Uterus (tissue), 2 donors: ENCODE data around the gene RALGPS1.

ENCODE experiments used
- CTCF ChIP-seq, 4 experiments: fragments of 200-600 bp in 2 of 4; fragments of 450-650 bp in 2 of 4; sonication (generic) in 2 of 4; IDR thresholded peaks; one replicate each; pipeline ENCODE4 v1.5.1; 2016 to 2019; ENCODE audit warnings: antibody characterized with exemption in 4 of 4, mild to moderate bottlenecking in 2 of 4, moderate library complexity in 1 of 4
- POLR2A ChIP-seq, 2 donors: fragments of 450-650 bp; IDR thresholded peaks; one replicate each; pipeline ENCODE4 v1.6.1; 2016; ENCODE audit warnings: antibody characterized with exemption in 2 of 2, mild to moderate bottlenecking in 1 of 2, moderate library complexity in 1 of 2

DNA sequence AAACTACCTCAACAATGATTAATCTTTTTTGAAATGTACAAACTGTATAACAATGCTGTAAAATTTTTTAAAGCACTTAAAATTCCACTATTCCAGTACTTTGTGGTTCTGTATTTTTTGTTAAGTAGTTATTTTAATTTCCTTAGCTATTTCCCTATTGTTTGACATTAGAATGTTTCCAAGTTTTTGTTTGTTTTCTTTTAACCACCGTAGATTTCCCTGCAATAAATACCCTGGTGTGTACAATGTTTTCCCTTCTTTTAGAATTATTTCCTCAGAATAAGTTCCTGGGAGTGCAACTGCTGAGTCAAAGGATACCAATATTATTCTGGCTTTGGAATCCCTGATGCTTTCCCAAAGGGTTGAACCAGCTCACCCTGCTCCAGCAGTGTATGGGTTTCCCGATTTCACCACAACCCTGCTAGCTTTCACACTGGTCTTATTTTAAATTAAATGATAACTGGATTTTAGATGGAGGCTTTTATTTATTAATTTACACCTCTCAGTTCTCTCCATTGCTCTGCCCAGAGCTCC lies 228.4 kb downstream of the RALGPS1 start:
- no peak for TF ChIP-seq CTCF (IDR thresholded peaks at IDR 0.05)
- TF ChIP-seq POLR2A (IDR thresholded peaks at IDR 0.05) = no peak
